ENCODE data around the gene PCLAF.
"Not testable (repeated sequence)": the region's sequence is repeated elsewhere in the genome, so short reads cannot be mapped to it uniquely, and the experiment has no call there.

DNA sequence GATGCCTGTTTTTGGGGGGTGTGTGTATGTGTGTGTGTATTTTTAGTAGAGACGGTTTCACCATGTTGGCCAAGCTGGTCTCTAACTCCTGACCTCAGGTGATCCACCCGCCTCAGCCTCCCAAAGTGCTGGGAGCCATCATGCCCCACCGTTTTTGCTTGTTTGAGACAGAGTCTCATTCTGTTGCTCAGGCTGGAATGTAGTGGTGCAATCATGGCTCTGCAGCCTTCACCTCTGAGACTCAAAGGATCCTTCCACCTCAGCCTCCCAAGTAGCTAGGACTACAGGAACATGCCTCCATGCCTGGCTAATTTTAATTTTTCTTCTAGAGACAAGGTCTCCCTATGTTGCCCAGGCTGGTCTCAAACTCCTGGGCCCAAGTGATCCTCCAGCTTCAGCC, 11.2 kb upstream of the PCLAF start:
- TF ChIP-seq, protein P1, sequence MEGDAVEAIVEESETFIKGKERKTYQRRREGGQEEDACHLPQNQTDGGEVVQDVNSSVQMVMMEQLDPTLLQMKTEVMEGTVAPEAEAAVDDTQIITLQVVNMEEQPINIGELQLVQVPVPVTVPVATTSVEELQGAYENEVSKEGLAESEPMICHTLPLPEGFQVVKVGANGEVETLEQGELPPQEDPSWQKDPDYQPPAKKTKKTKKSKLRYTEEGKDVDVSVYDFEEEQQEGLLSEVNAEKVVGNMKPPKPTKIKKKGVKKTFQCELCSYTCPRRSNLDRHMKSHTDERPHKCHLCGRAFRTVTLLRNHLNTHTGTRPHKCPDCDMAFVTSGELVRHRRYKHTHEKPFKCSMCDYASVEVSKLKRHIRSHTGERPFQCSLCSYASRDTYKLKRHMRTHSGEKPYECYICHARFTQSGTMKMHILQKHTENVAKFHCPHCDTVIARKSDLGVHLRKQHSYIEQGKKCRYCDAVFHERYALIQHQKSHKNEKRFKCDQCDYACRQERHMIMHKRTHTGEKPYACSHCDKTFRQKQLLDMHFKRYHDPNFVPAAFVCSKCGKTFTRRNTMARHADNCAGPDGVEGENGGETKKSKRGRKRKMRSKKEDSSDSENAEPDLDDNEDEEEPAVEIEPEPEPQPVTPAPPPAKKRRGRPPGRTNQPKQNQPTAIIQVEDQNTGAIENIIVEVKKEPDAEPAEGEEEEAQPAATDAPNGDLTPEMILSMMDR (IDR thresholded peaks at IDR 0.05 in 2 of 3, conservative IDR thresholded peaks at IDR 0.05 in 1 of 3; ENCODE audit: borderline replicate concordance in 1 of 3, insufficient read depth in 1 of 3, low read depth in 2 of 3, low read length in 2 of 3) = not testable (repeated sequence)
- TF ChIP-seq SRF (IDR thresholded peaks at IDR 0.05; ENCODE audit: low read depth); EGR1 (IDR thresholded peaks at IDR 0.05; ENCODE audit: low read depth); SP1 (IDR thresholded peaks at IDR 0.05; ENCODE audit: low read depth); ELF1 (IDR thresholded peaks at IDR 0.05; ENCODE audit: borderline replicate concordance, low read depth): not testable (repeated sequence)
